ENCODE data around the gene OGFOD3.

OGFOD3 gene

DNA sequence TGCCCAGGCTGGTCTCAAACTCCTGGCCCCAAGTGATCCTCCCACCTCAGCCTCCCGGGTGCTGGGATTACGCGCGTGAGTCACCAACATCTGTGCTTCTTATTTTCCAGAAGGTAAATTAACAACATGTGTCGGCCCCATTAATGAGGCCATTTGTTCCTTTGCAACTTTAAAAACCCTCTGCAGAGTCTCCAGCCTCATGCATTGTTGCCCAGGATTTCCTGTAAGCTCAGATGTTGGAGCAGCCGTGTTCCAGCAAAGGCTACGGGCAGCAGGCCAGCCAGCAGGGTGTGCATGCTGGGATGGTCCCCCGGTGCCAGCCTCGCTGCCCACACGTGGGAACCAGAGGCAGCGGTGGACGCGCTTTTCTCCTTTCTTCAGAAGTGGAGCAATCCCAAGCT lies 19.3 kb downstream of the OGFOD3 start:
- H3K27me3 Mint-ChIP-seq = no peaks in the 10 kb centered on the region
- peaks cover 22% of the 10 kb centered on the region for H3K4me1 Mint-ChIP-seq
- no peak for DNase-seq
- peaks cover 14% of the 10 kb centered on the region for H3K36me3 Mint-ChIP-seq
- CTCF ChIA-PET = interaction anchor here (0.9 to 1.7 kb wide), 3 partner anchors 24 to 48 kb away, joined by 4 to 6 read pairs (median 4); no protein-coding TSS in a partner anchor
- H3K27ac Mint-ChIP-seq = no peak overlapping the region
- no peaks in the 10 kb centered on the region for H3K9me3 Mint-ChIP-seq
- no peak overlapping the region for H3K4me3 Mint-ChIP-seq

DNA sequence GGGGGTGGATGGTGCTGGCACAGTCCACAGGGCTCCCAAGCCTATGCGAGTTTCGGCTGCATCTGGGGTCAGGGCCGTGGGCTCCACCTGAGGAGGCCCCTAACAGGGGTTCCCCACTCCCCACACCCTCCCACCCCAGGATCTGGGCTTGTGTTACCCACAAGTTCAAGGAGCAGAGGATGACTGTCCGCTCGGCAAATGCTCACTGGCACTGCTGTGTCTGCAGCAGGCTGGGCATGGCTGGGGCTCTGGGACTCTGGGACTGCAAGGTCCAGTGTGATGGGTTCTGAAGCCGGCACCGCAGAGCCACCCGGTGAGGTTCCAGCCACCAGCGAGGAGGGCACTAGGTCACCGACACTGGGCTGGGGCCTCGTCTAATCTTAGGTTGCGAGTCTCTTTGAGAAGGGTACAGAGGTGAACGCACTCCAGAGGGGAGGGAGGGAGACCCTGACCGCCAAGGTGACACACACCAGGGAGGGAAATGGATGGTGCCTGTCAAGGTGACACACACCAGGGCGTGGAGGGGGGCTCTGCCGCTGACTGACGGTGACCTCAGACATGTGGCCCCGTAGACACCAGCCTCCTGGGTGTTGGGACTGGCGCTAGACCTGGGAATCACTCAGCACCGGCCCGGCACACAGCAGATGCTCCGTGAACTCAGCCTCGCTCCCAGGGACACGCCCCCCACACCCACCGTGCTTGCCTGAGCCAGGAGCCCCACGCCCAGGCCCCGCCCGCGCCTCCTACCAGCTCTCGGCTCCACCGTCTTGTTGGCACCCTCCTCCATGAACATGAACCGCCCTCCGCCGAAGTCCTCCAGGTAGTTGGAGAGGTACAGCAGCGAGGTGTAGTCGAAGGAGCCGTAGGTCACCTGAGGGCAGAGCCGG lies 20.7 kb downstream of the OGFOD3 start:
- H3K4me1 Mint-ChIP-seq = peaks cover 22% of the 10 kb centered on the region
- DNase-seq = no peak
- H3K36me3 Mint-ChIP-seq = peaks cover 8% of the 10 kb centered on the region
- H3K4me3 Mint-ChIP-seq = no peak overlapping the region
- CTCF ChIA-PET = interaction anchor here (1.5 kb wide), 1 partner anchor 25 kb away, joined by 4 read pairs; no protein-coding TSS in a partner anchor
- no peaks in the 10 kb centered on the region for H3K27me3 Mint-ChIP-seq
- H3K9me3 Mint-ChIP-seq = no peaks in the 10 kb centered on the region
- H3K27ac Mint-ChIP-seq = no peak overlapping the region

DNA sequence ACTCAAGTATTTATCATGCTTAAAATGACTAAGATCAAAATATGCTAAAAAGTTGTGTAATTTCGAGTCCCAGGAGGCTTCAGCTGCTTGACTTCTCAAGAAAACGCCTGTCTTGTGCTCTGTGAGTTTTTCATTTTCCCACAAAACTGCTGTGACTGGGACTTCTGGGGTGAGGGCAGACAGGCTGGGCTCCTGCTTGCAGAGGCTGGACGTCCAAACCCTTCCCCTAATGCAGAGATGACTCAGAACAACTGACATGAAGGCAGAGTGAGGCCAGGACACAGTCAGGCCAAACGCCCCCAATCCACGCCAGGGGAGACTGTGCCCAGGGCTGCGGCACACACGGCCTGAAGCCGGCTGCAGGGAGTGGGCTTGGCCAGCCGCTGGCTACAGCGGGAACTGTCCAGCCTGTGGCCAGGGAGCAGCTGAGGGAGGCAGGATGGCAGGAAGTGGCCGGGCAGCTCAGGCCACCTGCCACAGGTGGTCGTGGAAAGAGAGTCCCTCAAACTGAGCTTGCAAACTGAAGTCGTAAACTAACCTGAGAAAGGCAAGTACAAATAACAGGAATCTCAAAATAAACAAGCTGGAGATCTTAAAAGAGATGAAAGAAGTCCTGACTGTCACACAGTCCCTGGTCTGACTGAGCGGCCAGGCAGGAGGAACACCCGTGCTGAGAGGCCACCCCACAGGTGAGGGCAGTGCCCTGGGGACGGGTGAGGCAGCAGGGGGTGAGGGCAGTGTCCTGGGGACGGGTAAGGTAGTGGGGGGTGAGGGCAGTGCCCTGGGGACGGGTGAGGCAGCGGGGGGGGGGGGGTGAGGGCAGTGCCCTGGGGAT lies 21.6 kb downstream of the OGFOD3 start:
- no peak overlapping the region for H3K27ac Mint-ChIP-seq
- H3K4me1 Mint-ChIP-seq = peaks cover 18% of the 10 kb centered on the region
- no peak overlapping the region for H3K4me3 Mint-ChIP-seq
- no peak for DNase-seq
- H3K36me3 Mint-ChIP-seq = peaks cover 7% of the 10 kb centered on the region
- CTCF ChIA-PET = no interaction called here
- no peaks in the 10 kb centered on the region for H3K9me3 Mint-ChIP-seq
- no peaks in the 10 kb centered on the region for H3K27me3 Mint-ChIP-seq

DNA sequence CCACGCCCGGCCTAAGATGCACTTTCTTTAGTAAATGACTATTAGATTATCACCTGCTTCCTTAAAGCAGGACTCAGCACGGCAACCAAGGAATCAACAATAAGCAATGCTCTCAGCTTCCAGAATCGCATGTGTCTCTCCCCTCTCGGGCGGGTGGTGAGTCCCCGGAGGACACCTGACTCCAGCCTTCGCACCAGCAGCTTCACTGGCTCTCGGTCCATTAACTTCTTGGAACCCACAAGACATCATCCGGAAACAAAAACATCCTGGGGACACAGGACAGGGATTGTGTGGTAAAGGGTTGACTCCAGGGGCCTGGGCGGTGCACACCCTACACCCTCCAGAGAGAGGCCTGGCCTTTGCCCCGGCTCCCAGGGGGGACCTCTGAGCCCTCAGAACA lies 24.1 kb downstream of the OGFOD3 start:
- Mint-ChIP-seq H3K4me3 (no peak overlapping the region), H3K27me3 (no peaks in the 10 kb centered on the region), H3K9me3 (no peaks in the 10 kb centered on the region), H3K36me3 (peaks cover 2% of the 10 kb centered on the region), H3K4me1 (no peaks in the 10 kb centered on the region), H3K27ac (no peak overlapping the region)
- CTCF ChIA-PET = interaction anchor here (1.1 kb wide), 1 partner anchor 43 kb away, joined by 3 read pairs; no protein-coding TSS in a partner anchor
- no peak for DNase-seq

DNA sequence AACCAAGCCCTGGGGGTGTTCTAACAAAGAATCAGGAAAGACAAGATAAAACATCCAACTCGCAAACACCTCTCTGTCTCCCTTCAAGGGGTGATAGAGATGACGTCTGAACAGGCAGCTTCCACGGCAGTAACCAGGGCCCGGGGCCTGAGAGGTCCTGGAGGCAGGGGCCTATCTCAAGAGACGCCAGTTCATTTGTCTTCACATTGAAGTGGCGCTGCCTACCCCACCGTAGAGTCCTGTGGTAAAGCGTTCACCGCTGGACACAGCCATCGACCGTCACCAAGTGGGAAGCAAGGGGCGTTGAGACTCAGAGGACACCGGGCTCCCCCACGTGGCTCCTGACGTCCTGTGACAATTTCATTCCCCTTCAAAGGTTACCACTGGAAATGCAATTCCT lies 25.4 kb downstream of the OGFOD3 start:
- H3K36me3 Mint-ChIP-seq = peaks cover 2% of the 10 kb centered on the region
- DNase-seq = no peak
- H3K4me1 Mint-ChIP-seq = no peaks in the 10 kb centered on the region
- H3K4me3 Mint-ChIP-seq = no peak overlapping the region
- CTCF ChIA-PET = no interaction called here
- peaks cover under 1% of the 10 kb centered on the region for H3K27me3 Mint-ChIP-seq
- no peak overlapping the region for H3K27ac Mint-ChIP-seq
- no peaks in the 10 kb centered on the region for H3K9me3 Mint-ChIP-seq

DNA sequence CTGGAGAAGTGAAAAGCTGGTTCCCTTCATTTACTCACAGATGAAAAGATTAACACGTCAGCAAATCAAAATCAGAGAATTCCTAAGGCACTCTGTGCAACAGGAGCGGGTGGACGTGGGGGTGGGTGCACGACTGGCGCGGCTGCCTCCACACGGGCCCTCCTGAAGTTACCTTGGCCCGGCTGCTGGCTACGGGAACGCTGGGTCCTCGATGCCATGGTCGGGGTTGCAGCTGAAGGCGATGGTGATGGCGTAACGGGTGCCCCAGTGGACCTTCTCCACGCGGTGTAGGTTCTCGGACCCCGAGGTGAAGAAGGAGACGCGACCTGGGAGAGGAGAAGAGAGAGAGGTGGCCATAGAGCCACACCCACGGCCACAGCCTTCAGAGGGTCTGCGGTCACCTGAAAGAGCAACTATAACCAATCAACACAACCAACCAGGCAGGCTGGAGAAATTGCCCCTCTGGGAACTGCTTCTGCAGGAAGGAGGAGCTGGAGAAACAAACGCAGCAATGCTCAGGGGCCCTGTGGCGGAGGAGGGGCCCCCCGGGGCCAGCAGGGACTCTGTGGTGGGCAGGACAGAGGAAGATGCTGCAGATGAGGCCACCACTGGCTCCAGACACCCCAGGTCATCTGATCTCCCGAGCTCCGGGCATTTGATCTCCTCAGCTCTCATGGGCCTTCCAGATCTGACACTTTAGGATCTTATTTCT lies 26.0 kb downstream of the OGFOD3 start:
- peaks cover 3% of the 10 kb centered on the region for H3K4me1 Mint-ChIP-seq
- peaks cover 7% of the 10 kb centered on the region for H3K27me3 Mint-ChIP-seq
- no peak for DNase-seq
- no peak overlapping the region for H3K4me3 Mint-ChIP-seq
- no peak overlapping the region for H3K27ac Mint-ChIP-seq
- H3K36me3 Mint-ChIP-seq = peaks cover 2% of the 10 kb centered on the region
- CTCF ChIA-PET = no interaction called here
- no peaks in the 10 kb centered on the region for H3K9me3 Mint-ChIP-seq

DNA sequence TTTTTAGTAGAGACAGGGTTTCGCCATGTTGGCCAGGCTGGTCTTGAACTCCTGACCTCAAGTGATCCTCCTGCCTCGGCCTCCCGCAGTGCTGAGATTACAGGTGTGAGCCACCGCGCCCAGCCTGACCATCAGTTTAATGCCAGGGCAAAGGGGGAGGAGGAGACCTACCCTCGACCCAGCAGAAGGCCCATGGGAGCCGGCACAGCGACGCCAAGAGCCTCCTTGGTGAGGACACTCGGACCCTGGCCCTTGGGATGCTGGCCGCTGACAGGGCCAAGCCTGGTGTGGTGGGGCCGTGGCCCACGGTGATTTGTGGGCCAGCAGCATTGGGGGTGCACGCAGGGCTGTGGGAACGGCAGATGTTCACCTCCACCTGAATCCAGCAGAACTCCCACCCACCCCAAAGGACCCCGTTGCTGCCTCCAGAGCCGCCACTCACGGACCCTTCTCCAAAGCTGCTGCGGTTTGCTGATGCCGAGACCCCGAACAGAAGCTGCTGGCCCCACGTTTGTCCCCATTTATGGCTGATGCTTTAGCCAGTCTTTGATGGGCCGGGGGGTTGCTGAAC lies 26.8 kb downstream of the OGFOD3 start:
- Mint-ChIP-seq H3K9me3 (no peaks in the 10 kb centered on the region), H3K4me3 (no peak overlapping the region), H3K27me3 (peaks cover 13% of the 10 kb centered on the region), H3K4me1 (peaks cover 7% of the 10 kb centered on the region), H3K27ac (no peak overlapping the region), H3K36me3 (peaks cover 2% of the 10 kb centered on the region)
- no peak for DNase-seq
- CTCF ChIA-PET = no interaction called here

DNA sequence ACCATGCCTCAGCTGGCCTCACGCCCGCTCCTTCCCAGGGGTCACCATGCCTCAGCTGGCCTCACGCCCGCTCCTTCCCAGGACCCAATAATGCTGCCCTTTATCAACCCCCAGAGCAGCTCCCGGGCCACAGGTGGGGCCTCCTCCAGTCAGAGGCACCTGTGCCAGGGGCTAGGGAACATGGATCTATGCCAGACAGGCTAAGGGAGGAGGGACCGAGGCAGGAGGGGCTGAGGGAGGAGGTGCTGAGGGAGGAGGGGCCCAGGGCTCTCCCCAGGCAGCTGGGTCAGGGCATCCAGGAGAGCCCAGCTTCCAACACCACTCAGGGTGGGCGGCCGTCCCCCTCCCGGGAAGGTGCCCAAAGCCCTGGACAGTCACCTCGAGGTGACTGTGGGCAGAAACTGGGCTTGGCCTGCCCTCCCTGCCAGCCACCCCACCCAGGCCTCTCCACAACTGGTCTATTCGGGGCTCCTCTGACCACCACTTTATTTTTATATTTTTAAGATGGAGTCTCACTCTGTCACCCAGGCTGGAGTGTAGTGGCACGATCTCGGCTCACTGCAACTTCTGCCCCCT lies 27.4 kb downstream of the OGFOD3 start:
- CTCF ChIA-PET = no interaction called here
- H3K27me3 Mint-ChIP-seq = peaks cover 17% of the 10 kb centered on the region
- H3K9me3 Mint-ChIP-seq = no peaks in the 10 kb centered on the region

DNA sequence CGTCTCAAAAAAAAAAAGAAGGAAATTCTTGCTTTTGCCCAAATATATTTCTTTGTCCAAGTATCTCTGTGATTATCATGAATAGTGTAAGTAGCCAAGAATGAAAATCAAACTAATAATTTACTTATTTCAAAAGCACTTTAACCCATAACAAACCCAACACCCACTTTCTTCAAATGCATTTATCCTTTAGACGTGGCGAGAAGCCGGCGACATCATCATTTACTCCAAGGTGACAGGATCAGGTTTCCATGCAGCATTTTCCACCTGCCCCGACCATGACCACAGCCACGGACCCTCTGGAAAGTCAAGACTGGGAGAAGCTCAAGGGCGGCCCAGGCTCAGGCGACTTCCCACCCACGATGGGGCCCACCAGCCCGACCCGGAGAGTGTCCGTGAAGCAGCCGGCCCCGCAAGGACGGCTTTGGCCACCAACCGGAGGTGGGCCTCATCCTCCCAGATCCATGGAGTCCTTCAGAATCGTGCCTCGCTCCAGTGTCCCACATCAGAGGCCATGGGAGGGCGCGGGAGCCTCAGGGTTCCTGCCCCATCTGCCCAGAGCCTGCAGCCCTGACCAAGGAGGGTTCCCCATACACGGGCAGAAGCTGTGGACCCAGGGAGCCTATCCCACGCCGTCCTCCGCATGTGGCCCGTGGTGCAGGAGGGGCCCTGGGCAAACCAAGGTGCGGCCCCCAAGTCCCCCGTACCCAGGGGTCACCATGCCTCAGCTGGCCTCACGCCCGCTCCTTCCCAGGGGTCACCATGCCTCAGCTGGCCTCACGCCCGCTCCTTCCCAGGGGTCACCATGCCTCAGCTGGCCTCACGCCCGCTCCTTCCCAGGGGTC lies 28.1 kb downstream of the OGFOD3 start:
- no peak overlapping the region for H3K27ac Mint-ChIP-seq
- no peaks in the 10 kb centered on the region for H3K9me3 Mint-ChIP-seq
- H3K4me1 Mint-ChIP-seq = peaks cover 7% of the 10 kb centered on the region
- H3K4me3 Mint-ChIP-seq = no peak overlapping the region
- peaks cover 22% of the 10 kb centered on the region for H3K27me3 Mint-ChIP-seq
- peaks cover 2% of the 10 kb centered on the region for H3K36me3 Mint-ChIP-seq
- no peak for DNase-seq
- CTCF ChIA-PET = no interaction called here

More for the DNA sequence above, 27.4 kb downstream of the OGFOD3 start:
- Mint-ChIP-seq H3K4me1 (peaks cover 7% of the 10 kb centered on the region), H3K4me3 (no peak overlapping the region), H3K27ac (no peak overlapping the region), H3K36me3 (peaks cover 2% of the 10 kb centered on the region)
- DNase-seq = no peak

DNA sequence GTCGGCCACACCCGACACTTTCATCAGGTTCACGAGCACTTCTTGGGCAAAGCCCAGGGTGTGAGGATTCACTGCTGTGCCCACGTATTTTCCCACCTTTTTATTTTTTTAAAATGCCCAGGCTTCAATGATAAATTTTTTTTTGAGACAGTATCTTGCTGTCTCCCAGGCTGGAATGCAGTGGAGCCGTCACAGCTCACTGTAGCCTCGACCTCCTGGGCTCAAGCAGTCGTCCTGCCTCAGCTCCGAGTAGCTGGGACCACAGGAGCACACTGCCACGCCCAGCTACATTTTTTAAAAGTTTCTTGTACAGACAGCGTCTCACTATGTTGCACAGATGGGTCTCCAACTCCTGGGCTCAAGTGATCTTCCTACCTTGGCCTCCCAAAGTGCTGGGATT lies 29.0 kb downstream of the OGFOD3 start:
- Mint-ChIP-seq H3K27me3 (peaks cover 31% of the 10 kb centered on the region), H3K4me3 (no peak overlapping the region)
- DNase-seq = no peak

DNA sequence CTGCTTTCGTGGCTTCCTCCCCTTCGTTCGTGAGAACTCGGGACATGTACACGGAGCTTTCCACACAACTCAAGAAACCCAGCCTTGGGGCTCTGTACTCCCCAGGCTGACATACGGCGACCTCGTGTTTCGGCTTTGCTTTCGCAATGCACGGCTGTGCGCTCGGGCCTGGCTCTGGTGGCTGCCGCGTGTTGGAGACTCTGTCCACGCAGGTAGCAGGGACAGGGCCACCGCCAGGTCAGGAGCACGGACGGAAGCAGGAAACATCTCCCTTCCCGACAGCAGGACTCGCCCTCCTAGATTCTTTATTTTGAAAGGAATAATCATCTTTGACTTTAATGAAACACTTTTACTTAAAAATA lies 29.5 kb downstream of the OGFOD3 start:
- Mint-ChIP-seq H3K4me3 (no peak overlapping the region), H3K4me1 (peaks cover 7% of the 10 kb centered on the region), H3K27ac (no peak overlapping the region), H3K9me3 (no peaks in the 10 kb centered on the region), H3K36me3 (peaks cover 2% of the 10 kb centered on the region), H3K27me3 (peaks cover 35% of the 10 kb centered on the region)
- no peak for DNase-seq
- CTCF ChIA-PET = no interaction called here

More for the DNA sequence above, 29.0 kb downstream of the OGFOD3 start:
- Mint-ChIP-seq H3K9me3 (no peaks in the 10 kb centered on the region), H3K36me3 (peaks cover 2% of the 10 kb centered on the region), H3K4me1 (peaks cover 7% of the 10 kb centered on the region), H3K27ac (no peak overlapping the region)
- CTCF ChIA-PET = no interaction called here

DNA sequence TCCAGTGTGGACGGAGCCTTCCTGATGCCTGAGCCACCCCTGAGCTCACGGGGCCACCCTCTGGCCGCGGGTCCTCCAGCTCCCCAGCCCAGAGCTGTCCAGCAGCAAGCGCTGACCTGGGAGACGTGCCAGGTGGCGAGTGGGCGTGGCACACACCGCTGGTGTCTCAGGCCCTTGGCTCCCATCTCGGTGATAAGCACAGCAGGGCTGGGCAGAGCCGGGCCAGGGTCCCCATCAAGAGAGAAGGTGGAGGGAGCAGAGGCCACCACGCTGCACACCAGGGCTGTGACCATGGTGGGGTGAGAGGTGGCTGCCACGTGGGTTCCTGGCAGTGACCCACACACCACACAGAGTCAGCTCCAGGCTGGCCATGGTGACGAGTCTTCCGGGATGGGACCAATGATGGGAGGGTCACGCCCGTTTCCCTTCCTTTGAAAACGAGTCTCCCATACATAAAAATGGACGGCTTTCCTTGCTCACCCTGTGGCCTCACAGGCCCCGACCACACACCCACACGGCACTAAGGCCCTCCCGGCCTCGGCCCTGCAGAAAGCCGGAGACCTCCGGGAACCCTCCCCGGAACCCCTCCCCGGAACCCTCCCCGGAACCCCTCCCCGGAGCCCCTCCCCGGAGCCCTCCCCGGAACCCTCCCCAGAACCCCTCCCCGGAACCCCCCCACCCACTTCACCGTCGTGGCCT lies 30.0 kb downstream of the OGFOD3 start:
- Mint-ChIP-seq H3K4me1 (peaks cover 7% of the 10 kb centered on the region), H3K4me3 (no peak overlapping the region), H3K36me3 (peaks cover 2% of the 10 kb centered on the region), H3K9me3 (no peaks in the 10 kb centered on the region), H3K27ac (no peak overlapping the region), H3K27me3 (peaks cover 40% of the 10 kb centered on the region)
- DNase-seq = no peak
- CTCF ChIA-PET = no interaction called here

DNA sequence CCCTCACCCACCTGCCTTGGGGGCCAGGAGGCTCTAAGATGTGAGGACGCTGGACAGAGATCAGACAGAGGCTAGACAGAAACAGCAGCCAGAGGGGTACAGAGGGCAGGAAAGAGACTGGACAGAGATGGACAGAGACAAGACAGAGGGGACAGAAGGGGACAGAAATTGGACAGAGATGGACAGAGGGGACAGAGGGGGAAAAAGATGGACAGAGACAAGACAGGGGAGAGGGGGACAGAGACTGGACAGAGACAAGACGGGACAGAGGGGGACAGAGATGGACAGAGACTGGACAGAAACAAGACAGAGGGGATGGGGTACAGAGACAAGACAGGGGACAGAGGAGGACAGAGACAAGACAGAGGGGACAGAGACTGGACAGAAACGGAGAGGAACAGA lies 30.7 kb downstream of the OGFOD3 start:
- H3K27me3 Mint-ChIP-seq = peaks cover 41% of the 10 kb centered on the region

More for the DNA sequence above, 30.7 kb downstream of the OGFOD3 start:
- Mint-ChIP-seq H3K27ac (no peak overlapping the region), H3K4me3 (no peak overlapping the region), H3K4me1 (peaks cover 7% of the 10 kb centered on the region), H3K9me3 (no peaks in the 10 kb centered on the region), H3K36me3 (peaks cover under 1% of the 10 kb centered on the region)
- no peak for DNase-seq
- CTCF ChIA-PET = no interaction called here

All from activated naive CD4-positive, alpha-beta T cell treated with anti-CD3 and anti-CD28 coated beads, Interleukin-2, amount 10 ng/mL, durations not matched to agents 7 days and 5 days (primary cell).